SK-N-SH treated with all-trans-retinoic acid at 6 μM for 48 hours (cell line): ENCODE measurements around the gene TTC28.

Experiments
- CREB5 ChIP-seq: fragments of 250-450 bp; sonication (Bioruptor Pico); IDR thresholded peaks from 2 replicates; pipeline ENCODE4 v1.5.1; 2020; ENCODE audit warnings: low read depth, mild to moderate bottlenecking, moderate library complexity
- SNAI2 ChIP-seq: fragments of 250-450 bp; sonication (Bioruptor Pico); IDR thresholded peaks from 2 replicates; pipeline ENCODE4 v1.5.0; 2020; ENCODE audit warnings: mild to moderate bottlenecking, moderate library complexity

GRCh38 chr22:28425211-28425610 is 254.4 kb downstream of the TTC28 start:
- TF ChIP-seq CREB5: no peak
- no peak for TF ChIP-seq SNAI2 (CRISPR knock-in tag)
